CD4-positive, alpha-beta memory T cell (primary cell): Measurements from ENCODE around the gene TRIM2. TPM values are rescaled to one million over a fixed set of nuclear protein-coding genes. Genes with fewer than 3 reads are reported as not detected.
A peak's percentile ranks its signal among the peaks of the same experiment; 100 is the strongest.

ENCODE experiments used
- CTCF ChIA-PET: fragments of 350-600 bp; sonication (Branson Sonifier 250); formaldehyde crosslinking; loops from one replicate; lab custom pipeline; 2021; ENCODE audit warnings: inconsistent platforms; ENCODE audit not compliant: partially characterized antibody; lab: Charles Lee
- POLR2A ChIA-PET: fragments of 350-600 bp; sonication (Branson Sonifier 250); formaldehyde crosslinking; loops from one replicate; lab custom pipeline; 2021; ENCODE audit not compliant: partially characterized antibody; lab: Charles Lee
- DNase-seq, 5 donors: peaks; one replicate each; pipeline versions ENCODE4 v3.0.0 to v3.0.0-alpha.2; 2020 to 2022; ENCODE audit warnings: mixed read lengths in 1 of 5
- H3K27ac ChIP-seq: one replicate; pipeline ENCODE4 v1.7.0; 2013; ENCODE audit warnings: low read depth, low read length
- H3K27me3 ChIP-seq: 2 replicates; pipeline ENCODE4 v1.7.0; 2013; ENCODE audit warnings: mild to moderate bottlenecking, low read length, moderate library complexity; ENCODE audit not compliant: insufficient read depth
- H3K36me3 ChIP-seq: 2 replicates; pipeline ENCODE4 v1.7.0; 2013; ENCODE audit warnings: mild to moderate bottlenecking, low read length, moderate library complexity; ENCODE audit not compliant: insufficient read depth
- H3K4me1 ChIP-seq: 2 replicates; pipeline ENCODE4 v1.7.0; 2013; ENCODE audit warnings: mild to moderate bottlenecking, low read length, moderate library complexity; ENCODE audit not compliant: insufficient read depth
- H3K4me3 ChIP-seq, 2 donors: one replicate each; pipeline ENCODE4 v1.7.0; 2013; ENCODE audit warnings: low read length in 2 of 2, mild to moderate bottlenecking in 1 of 2
- H3K9me3 ChIP-seq, 2 donors: one replicate each; pipeline ENCODE4 v1.7.0; 2013; ENCODE audit warnings: low read length in 2 of 2, control low read depth in 1 of 2; ENCODE audit not compliant: control insufficient read depth in 1 of 2
- H3K27ac Mint-ChIP-seq, 7 donors: one replicate each; pipeline ENCODE4 v1.8.0; 2020 to 2021; ENCODE audit warnings: mixed read lengths in 7 of 7, mild to moderate bottlenecking in 6 of 7, inconsistent platforms in 3 of 7, moderate library complexity in 3 of 7
- H3K27me3 Mint-ChIP-seq, 2 donors: one replicate each; pipeline ENCODE4 v1.8.0; 2020 to 2021; ENCODE audit warnings: mixed read lengths in 2 of 2
- H3K36me3 Mint-ChIP-seq, 2 donors: one replicate each; pipeline ENCODE4 v1.8.0; 2020 to 2021; ENCODE audit warnings: mixed read lengths in 2 of 2, inconsistent platforms in 1 of 2, mild to moderate bottlenecking in 1 of 2
- H3K4me1 Mint-ChIP-seq, 4 donors: one replicate each; pipeline ENCODE4 v1.8.0; 2020 to 2021; ENCODE audit warnings: mixed read lengths in 4 of 4, mild to moderate bottlenecking in 1 of 4
- H3K4me3 Mint-ChIP-seq, 8 donors: one replicate each; pipeline ENCODE4 v1.8.0; 2020 to 2021; ENCODE audit warnings: mixed read lengths in 8 of 8, mild to moderate bottlenecking in 7 of 8, moderate library complexity in 6 of 8, inconsistent platforms in 3 of 8
- H3K9me3 Mint-ChIP-seq, 8 donors: one replicate each; pipeline ENCODE4 v1.8.0; 2020 to 2021; ENCODE audit warnings: mixed read lengths in 8 of 8, mild to moderate bottlenecking in 5 of 8, inconsistent platforms in 3 of 8, moderate library complexity in 1 of 8
- intact Hi-C: fragments of 100-400 bp; cut with micrococcal nuclease; formaldehyde crosslinking; loops from one replicate; pipeline ENCODE4 v1.15.1; 2023
- polyA plus RNA-seq, 2 donors: library from polyadenylated mRNA; unstranded; fragments of 300-500 nt; fragmentation: Illumina TruSeq; gene quantifications; one replicate each; pipeline ENCODE4 v1.2.3, GENCODE V29; 2021
- total RNA-seq, 2 experiments: library from RNA; stranded (reverse); gene quantifications; one replicate each; pipeline ENCODE4 v1.2.3, GENCODE V29; 2021

Gene TRIM2
- total and polyA plus RNA-seq, 4 experiments from 2014 or later, result 7.5 to 12.3 (median 10.5) TPM

GRCh38 chr4:153228512-153229140 is 24.4 kb downstream of the TRIM2 start:
- Mint-ChIP-seq H3K36me3 (peaks cover 0 to 10% of the 10 kb centered on the region in 2 donors), H3K27me3 (peaks cover 2 to 3% of the 10 kb centered on the region in 2 donors), H3K4me1 (peaks cover 34 to 75% (median 47%) of the 10 kb centered on the region in 4 donors)

GRCh38 chr4:153229545-153229944 is 25.3 kb downstream of the TRIM2 start:
- Mint-ChIP-seq H3K4me1 (peaks cover 32 to 75% (median 47%) of the 10 kb centered on the region in 4 donors), H3K4me3 (no peak overlapping the region), H3K27me3 (peaks cover 2 to 3% of the 10 kb centered on the region in 2 donors), H3K9me3 (peaks cover 0 to 5% (median 0%) of the 10 kb centered on the region in 8 donors), H3K36me3 (peaks cover 0 to 10% of the 10 kb centered on the region in 2 donors), H3K27ac (no peak overlapping the region)
- H3K4me3 ChIP-seq, result no peak overlapping the region
- ChIA-PET POLR2A (no interaction called here), CTCF (no interaction called here)
- H3K27me3 ChIP-seq, result no peaks in the 10 kb centered on the region
- H3K9me3 ChIP-seq, result no peaks in the 10 kb centered on the region
- peaks cover 31% of the 10 kb centered on the region for H3K4me1 ChIP-seq
- no peak overlapping the region for H3K27ac ChIP-seq
- H3K36me3 ChIP-seq, result no peaks in the 10 kb centered on the region
- intact Hi-C loops, result no loop called here
- DNase-seq, result no peak

More at GRCh38 chr4:153228512-153229140, 24.4 kb downstream of the TRIM2 start:
- ChIA-PET CTCF (no interaction called here), POLR2A (no interaction called here)
- Mint-ChIP-seq H3K9me3 (peaks cover 0 to 5% (median 0%) of the 10 kb centered on the region in 8 donors), H3K27ac (no peak overlapping the region), H3K4me3 (no peak overlapping the region)
- no peak for DNase-seq
- peaks cover 3% of the 10 kb centered on the region for H3K27me3 ChIP-seq
- no peak overlapping the region for H3K4me3 ChIP-seq
- no peaks in the 10 kb centered on the region for H3K9me3 ChIP-seq
- intact Hi-C loops, result no loop called here
- no peak overlapping the region for H3K27ac ChIP-seq
- H3K36me3 ChIP-seq, result no peaks in the 10 kb centered on the region
- H3K4me1 ChIP-seq, result peaks cover 36% of the 10 kb centered on the region

DNA sequence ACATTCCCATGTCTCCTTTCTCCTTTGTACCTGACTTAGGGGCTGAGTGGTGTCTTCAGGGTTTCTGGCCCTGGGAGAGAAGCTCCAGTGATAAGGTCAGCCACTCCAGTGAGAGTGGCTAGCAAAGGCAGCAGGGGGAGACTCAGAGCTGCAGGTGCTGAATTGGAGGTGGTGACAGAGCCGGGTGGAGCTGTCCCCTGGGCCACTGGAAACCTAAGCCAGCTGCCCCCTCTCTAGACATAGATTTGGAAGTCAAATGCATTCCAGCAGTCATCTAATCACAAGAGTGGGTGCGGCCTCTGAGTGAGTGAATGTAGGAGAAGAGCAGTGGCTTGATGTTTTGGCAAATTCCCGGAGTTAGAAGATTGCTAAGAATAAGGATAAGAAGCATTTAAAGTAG is 28.5 kb downstream of the TRIM2 start:
- intact Hi-C loops, result no loop called here
- ChIA-PET CTCF (no interaction called here), POLR2A (no interaction called here)
- peak overlapping the region in 2 of 8 donors; percentile 2 to 3 for H3K4me3 Mint-ChIP-seq
- H3K27ac ChIP-seq, result no peak overlapping the region
- peaks cover 2 to 3% of the 10 kb centered on the region in 2 donors for H3K27me3 Mint-ChIP-seq
- no peak overlapping the region for H3K4me3 ChIP-seq
- peaks cover 0 to 2% (median 0%) of the 10 kb centered on the region in 8 donors for H3K9me3 Mint-ChIP-seq
- DNase-seq, result no peak
- peaks cover 0 to 12% of the 10 kb centered on the region in 2 donors for H3K36me3 Mint-ChIP-seq
- no peaks in the 10 kb centered on the region for H3K9me3 ChIP-seq
- peak overlapping the region in 2 of 7 donors; percentile 33 to 75 for H3K27ac Mint-ChIP-seq
- no peaks in the 10 kb centered on the region for H3K27me3 ChIP-seq
- H3K36me3 ChIP-seq, result no peaks in the 10 kb centered on the region
- peaks cover 15% of the 10 kb centered on the region for H3K4me1 ChIP-seq
- peaks cover 23 to 54% (median 30%) of the 10 kb centered on the region in 4 donors for H3K4me1 Mint-ChIP-seq

- Mint-ChIP-seq H3K9me3 (no peaks in the 10 kb centered on the region), H3K27ac (no peak overlapping the region), H3K36me3 (peaks cover 0 to 8% of the 10 kb centered on the region in 2 donors), H3K4me1 (peaks cover 19 to 43% (median 27%) of the 10 kb centered on the region in 4 donors), H3K27me3 (peaks cover under 1 to 3% of the 10 kb centered on the region in 2 donors), H3K4me3 (no peak overlapping the region)
- no peak for DNase-seq
- H3K36me3 ChIP-seq, result no peaks in the 10 kb centered on the region
- H3K4me1 ChIP-seq, result peaks cover 15% of the 10 kb centered on the region
- H3K27ac ChIP-seq, result no peak overlapping the region
- ChIA-PET CTCF (no interaction called here), POLR2A (no interaction called here)
- no peak overlapping the region for H3K4me3 ChIP-seq
- no peaks in the 10 kb centered on the region for H3K9me3 ChIP-seq
- intact Hi-C loops, result no loop called here
- H3K27me3 ChIP-seq, result no peaks in the 10 kb centered on the region
These were observed 29.6 kb downstream of the TRIM2 start for GRCh38 chr4:153233761-153234371.

DNA sequence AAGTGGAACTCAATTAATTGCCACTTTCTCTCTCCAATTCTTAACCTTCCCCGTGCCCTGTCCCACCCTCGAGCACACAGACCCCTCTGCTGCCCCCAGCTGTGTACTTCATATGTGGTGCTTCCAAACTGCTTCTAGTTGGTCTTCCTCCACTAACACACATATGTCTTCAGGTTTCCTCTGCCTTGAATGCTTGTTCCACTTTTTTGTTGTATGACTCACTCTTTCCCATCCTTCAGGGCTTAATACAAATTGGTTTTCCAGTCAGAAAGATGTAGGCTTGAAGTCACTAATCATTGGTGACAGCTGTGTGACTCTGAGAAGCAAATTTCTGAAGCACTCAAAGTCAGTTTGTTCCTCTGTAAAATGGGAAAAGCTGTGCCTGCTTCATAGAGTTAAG is 30.6 kb downstream of the TRIM2 start:
- H3K4me3 ChIP-seq, result no peak overlapping the region
- no peak overlapping the region for H3K4me3 Mint-ChIP-seq

DNA sequence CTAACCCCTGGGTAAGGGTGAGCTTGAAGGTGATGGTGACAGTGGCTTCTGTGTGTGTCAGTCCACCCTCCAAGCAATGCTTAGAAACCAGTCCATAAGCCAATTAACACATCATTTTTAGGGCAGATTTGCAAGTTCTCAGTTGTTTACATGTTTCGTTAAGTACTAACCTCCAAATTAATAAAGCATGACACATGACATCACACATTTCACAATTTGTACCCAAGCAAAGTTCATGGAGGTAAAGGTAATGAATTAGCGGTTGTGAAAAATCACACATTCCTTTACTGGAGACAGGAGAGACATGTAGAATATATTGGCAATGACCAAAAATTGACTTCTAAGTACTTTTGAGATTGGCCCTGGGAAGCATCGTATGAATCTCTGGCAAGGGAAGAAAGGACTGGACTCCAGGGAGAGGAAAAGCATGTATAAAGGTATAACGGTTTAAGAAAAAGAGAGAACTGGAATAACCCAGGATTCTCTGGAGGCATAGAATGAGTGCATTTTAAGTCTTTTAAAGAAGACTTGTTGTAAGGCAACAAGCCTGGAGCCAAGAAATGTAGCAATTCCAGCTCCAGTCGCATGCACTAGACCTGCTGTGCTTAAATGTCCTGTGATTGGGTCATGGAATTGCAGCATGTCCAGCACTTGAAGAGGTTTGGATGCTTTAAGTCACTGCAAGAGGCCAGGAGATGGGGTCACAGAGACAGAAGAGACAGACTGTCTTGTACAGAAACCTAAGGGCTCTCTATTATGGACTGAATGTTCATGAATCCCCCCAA is 34.1 kb downstream of the TRIM2 start:
- Mint-ChIP-seq H3K9me3 (no peaks in the 10 kb centered on the region), H3K27ac (peak overlapping the region in 1 of 7 donors; percentile 39), H3K27me3 (no peaks in the 10 kb centered on the region), H3K4me1 (peaks cover 16 to 31% (median 17%) of the 10 kb centered on the region in 4 donors), H3K4me3 (no peak overlapping the region), H3K36me3 (peaks cover 1 to 3% of the 10 kb centered on the region in 2 donors)
- Histone ChIP-seq H3K27ac (no peak overlapping the region), H3K27me3 (no peaks in the 10 kb centered on the region), H3K9me3 (no peaks in the 10 kb centered on the region), H3K4me1 (peaks cover 7% of the 10 kb centered on the region), H3K4me3 (no peak overlapping the region), H3K36me3 (no peaks in the 10 kb centered on the region)
- DNase-seq, result no peak
- POLR2A ChIA-PET, result no interaction called here
- intact Hi-C loops, result no loop called here
- CTCF ChIA-PET, result no interaction called here

More for the DNA sequence above, 30.6 kb downstream of the TRIM2 start:
- Histone ChIP-seq H3K9me3 (no peaks in the 10 kb centered on the region), H3K27ac (no peak overlapping the region), H3K36me3 (no peaks in the 10 kb centered on the region), H3K4me1 (peaks cover 15% of the 10 kb centered on the region), H3K27me3 (no peaks in the 10 kb centered on the region)
- no peak for DNase-seq
- H3K9me3 Mint-ChIP-seq, result no peaks in the 10 kb centered on the region
- H3K36me3 Mint-ChIP-seq, result peaks cover 1 to 7% of the 10 kb centered on the region in 2 donors
- intact Hi-C loops, result no loop called here
- H3K27me3 Mint-ChIP-seq, result peaks cover 0 to 3% of the 10 kb centered on the region in 2 donors
- H3K4me1 Mint-ChIP-seq, result peaks cover 19 to 43% (median 27%) of the 10 kb centered on the region in 4 donors
- H3K27ac Mint-ChIP-seq, result no peak overlapping the region
- CTCF ChIA-PET, result no interaction called here
- POLR2A ChIA-PET, result interaction anchor here (1.0 kb wide), 1 partner anchor 10 kb away, joined by 3 read pairs; no protein-coding TSS in a partner anchor

GRCh38 chr4:153239409-153239808 is 35.2 kb downstream of the TRIM2 start:
- no peak overlapping the region for H3K4me3 ChIP-seq
- Mint-ChIP-seq H3K36me3 (peaks cover 1 to 3% of the 10 kb centered on the region in 2 donors), H3K27ac (no peak overlapping the region), H3K27me3 (no peaks in the 10 kb centered on the region), H3K4me1 (peaks cover 7 to 22% (median 8%) of the 10 kb centered on the region in 4 donors), H3K4me3 (no peak overlapping the region), H3K9me3 (peaks cover 0 to 2% (median 0%) of the 10 kb centered on the region in 8 donors)
- ChIA-PET CTCF (no interaction called here), POLR2A (no interaction called here)
- no peak overlapping the region for H3K27ac ChIP-seq
- no peaks in the 10 kb centered on the region for H3K27me3 ChIP-seq
- intact Hi-C loops, result no loop called here
- H3K36me3 ChIP-seq, result no peaks in the 10 kb centered on the region
- no peaks in the 10 kb centered on the region for H3K9me3 ChIP-seq
- no peaks in the 10 kb centered on the region for H3K4me1 ChIP-seq
- DNase-seq, result no peak
